Measurements from ENCODE around the gene WDR54. TPM values are rescaled to one million over a fixed set of nuclear protein-coding genes. Genes with fewer than 3 reads are reported as not detected.
A peak's percentile ranks its signal among the peaks of the same experiment; 100 is the strongest.

WDR54 gene
- polyA plus RNA-seq, 2 of the 4 experiments (the other 2 are of a cell fraction), result 47.4 to 62.5 TPM

DNA sequence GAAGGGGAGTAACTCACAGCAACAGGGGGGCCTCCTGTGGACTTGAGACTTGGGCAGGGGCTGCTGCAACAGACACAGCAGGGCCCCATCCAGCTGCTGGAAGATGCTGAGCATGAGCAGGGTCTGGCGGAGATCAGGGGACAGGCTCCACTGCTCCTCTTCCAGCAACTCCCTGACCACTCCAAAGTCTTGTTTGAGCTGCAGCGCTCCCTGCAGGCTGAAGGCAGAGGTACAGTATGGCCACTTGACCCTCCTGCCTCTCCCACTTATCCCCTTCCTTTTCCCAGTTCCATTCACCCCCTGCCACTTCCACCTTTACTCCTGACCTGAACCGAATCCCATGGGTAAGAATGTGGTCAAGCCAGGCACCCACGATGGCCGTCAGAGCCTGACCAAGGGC, 53.4 kb downstream of the WDR54 start:
- Histone ChIP-seq H3K9me3 (no peaks in the 10 kb centered on the region), H3K4me1 (peaks cover 16% of the 10 kb centered on the region), H3K4me3 (no peak overlapping the region), H3K4me2 (no peak overlapping the region), H3K27ac (no peak overlapping the region)
- TF ChIP-seq, protein P1, sequence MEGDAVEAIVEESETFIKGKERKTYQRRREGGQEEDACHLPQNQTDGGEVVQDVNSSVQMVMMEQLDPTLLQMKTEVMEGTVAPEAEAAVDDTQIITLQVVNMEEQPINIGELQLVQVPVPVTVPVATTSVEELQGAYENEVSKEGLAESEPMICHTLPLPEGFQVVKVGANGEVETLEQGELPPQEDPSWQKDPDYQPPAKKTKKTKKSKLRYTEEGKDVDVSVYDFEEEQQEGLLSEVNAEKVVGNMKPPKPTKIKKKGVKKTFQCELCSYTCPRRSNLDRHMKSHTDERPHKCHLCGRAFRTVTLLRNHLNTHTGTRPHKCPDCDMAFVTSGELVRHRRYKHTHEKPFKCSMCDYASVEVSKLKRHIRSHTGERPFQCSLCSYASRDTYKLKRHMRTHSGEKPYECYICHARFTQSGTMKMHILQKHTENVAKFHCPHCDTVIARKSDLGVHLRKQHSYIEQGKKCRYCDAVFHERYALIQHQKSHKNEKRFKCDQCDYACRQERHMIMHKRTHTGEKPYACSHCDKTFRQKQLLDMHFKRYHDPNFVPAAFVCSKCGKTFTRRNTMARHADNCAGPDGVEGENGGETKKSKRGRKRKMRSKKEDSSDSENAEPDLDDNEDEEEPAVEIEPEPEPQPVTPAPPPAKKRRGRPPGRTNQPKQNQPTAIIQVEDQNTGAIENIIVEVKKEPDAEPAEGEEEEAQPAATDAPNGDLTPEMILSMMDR (IDR thresholded peaks at IDR 0.05), result peak; percentile 17; the same call in 2 of the 3 replicates
- TF ChIP-seq POLR2AphosphoS2 (conservative IDR thresholded peaks at IDR 0.05; ENCODE audit: low read length), result no peak
- POLR2A ChIA-PET, result no interaction called here
- FAIRE-seq (no peak), ATAC-seq (no peak), DNase-seq (ENCODE audit: low read depth in 1 of 2, low spot score in 1 of 2) (peak in 1 of 2 experiments; percentile 44)
- CTCF ChIA-PET, result interaction anchor here (1.2 to 5.2 kb wide), 7 partner anchors 7 to 115 kb away, joined by 3 to 37 read pairs (median 5); partner anchors contain the start of genes CCDC142, INO80B and TTC31
- 93% methylated on average over 5 of the region's 5 CpGs for WGBS (ENCODE audit: missing lambda C conversion rate)

Other genes with a start within 250 kb of the WDR54 start
- 108 and 118 TPM in 2 replicates for gene MOB1A, start 242.9 kb upstream of the WDR54 start, polyA plus RNA-seq (2011; rRNA removed)
- gene MOB1A, start 242.9 kb upstream of the WDR54 start, polyA plus RNA-seq (2017; fragmentation: RNase III; extraction: RNeasy Plus Mini Kit Qiagen cat#74134 plus additional on column Dnase treatment), result 65.5 to 72.6 TPM (median 71.8 TPM) in 3 replicates
- gene MTHFD2, start 223.1 kb upstream of the WDR54 start, polyA plus RNA-seq (2011; rRNA removed), result 429 and 608 TPM in 2 replicates
- 149 to 188 TPM (median 153 TPM) in 3 replicates for gene MTHFD2, start 223.1 kb upstream of the WDR54 start, polyA plus RNA-seq (2017; fragmentation: RNase III; extraction: RNeasy Plus Mini Kit Qiagen cat#74134 plus additional on column Dnase treatment)
- 1.1 and 1.3 TPM in 2 replicates for gene SLC4A5, start 78.3 kb upstream of the WDR54 start, polyA plus RNA-seq (2011; rRNA removed)
- gene SLC4A5, start 78.3 kb upstream of the WDR54 start, polyA plus RNA-seq (2017; fragmentation: RNase III; extraction: RNeasy Plus Mini Kit Qiagen cat#74134 plus additional on column Dnase treatment), result 0.38 to 0.63 TPM (median 0.50 TPM) in 3 replicates
- gene DCTN1, start 41.4 kb upstream of the WDR54 start, polyA plus RNA-seq (2011; rRNA removed), result 95.1 and 99.1 TPM in 2 replicates
- 104 to 107 TPM (median 106 TPM) in 3 replicates for gene DCTN1, start 41.4 kb upstream of the WDR54 start, polyA plus RNA-seq (2017; fragmentation: RNase III; extraction: RNeasy Plus Mini Kit Qiagen cat#74134 plus additional on column Dnase treatment)
- 0.88 and 1.6 TPM in 2 replicates for gene C2orf81, start 111 bp upstream of the WDR54 start, polyA plus RNA-seq (2011; rRNA removed)
- gene C2orf81, start 111 bp upstream of the WDR54 start, polyA plus RNA-seq (2017; fragmentation: RNase III; extraction: RNeasy Plus Mini Kit Qiagen cat#74134 plus additional on column Dnase treatment), result 1.9 to 2.4 TPM (median 2.0 TPM) in 3 replicates
- gene RTKN, start 20.2 kb downstream of the WDR54 start, polyA plus RNA-seq (2011; rRNA removed), result 15.1 and 15.9 TPM in 2 replicates
- gene RTKN, start 20.2 kb downstream of the WDR54 start, polyA plus RNA-seq (2017; fragmentation: RNase III; extraction: RNeasy Plus Mini Kit Qiagen cat#74134 plus additional on column Dnase treatment), result 15.6 to 21.2 TPM (median 20.1 TPM) in 3 replicates
- 15.5 and 19.9 TPM in 2 replicates for gene INO80B, start 33.4 kb downstream of the WDR54 start, polyA plus RNA-seq (2011; rRNA removed)
- gene INO80B, start 33.4 kb downstream of the WDR54 start, polyA plus RNA-seq (2017; fragmentation: RNase III; extraction: RNeasy Plus Mini Kit Qiagen cat#74134 plus additional on column Dnase treatment), result 66.8 to 74.6 TPM (median 74.3 TPM) in 3 replicates
- 62.6 and 86.3 TPM in 2 replicates for gene WBP1, start 36.7 kb downstream of the WDR54 start, polyA plus RNA-seq (2011; rRNA removed)
- 49.1 to 67.0 TPM (median 59.0 TPM) in 3 replicates for gene WBP1, start 36.7 kb downstream of the WDR54 start, polyA plus RNA-seq (2017; fragmentation: RNase III; extraction: RNeasy Plus Mini Kit Qiagen cat#74134 plus additional on column Dnase treatment)
- gene MOGS, start 43.7 kb downstream of the WDR54 start, polyA plus RNA-seq (2011; rRNA removed), result 35.3 and 42.0 TPM in 2 replicates
- 30.6 to 34.5 TPM (median 34.1 TPM) in 3 replicates for gene MOGS, start 43.7 kb downstream of the WDR54 start, polyA plus RNA-seq (2017; fragmentation: RNase III; extraction: RNeasy Plus Mini Kit Qiagen cat#74134 plus additional on column Dnase treatment)
- 49.9 and 68.8 TPM in 2 replicates for gene MRPL53, start 51.0 kb downstream of the WDR54 start, polyA plus RNA-seq (2011; rRNA removed)
- 216 to 229 TPM (median 221 TPM) in 3 replicates for gene MRPL53, start 51.0 kb downstream of the WDR54 start, polyA plus RNA-seq (2017; fragmentation: RNase III; extraction: RNeasy Plus Mini Kit Qiagen cat#74134 plus additional on column Dnase treatment)
- gene CCDC142, start 61.3 kb downstream of the WDR54 start, polyA plus RNA-seq (2011; rRNA removed), result 6.8 and 8.9 TPM in 2 replicates
- gene CCDC142, start 61.3 kb downstream of the WDR54 start, polyA plus RNA-seq (2017; fragmentation: RNase III; extraction: RNeasy Plus Mini Kit Qiagen cat#74134 plus additional on column Dnase treatment), result 11.9 to 16.4 TPM (median 12.8 TPM) in 3 replicates
- gene TTC31, start 61.4 kb downstream of the WDR54 start, polyA plus RNA-seq (2011; rRNA removed), result 29.6 and 32.4 TPM in 2 replicates
- gene TTC31, start 61.4 kb downstream of the WDR54 start, polyA plus RNA-seq (2017; fragmentation: RNase III; extraction: RNeasy Plus Mini Kit Qiagen cat#74134 plus additional on column Dnase treatment), result 25.4 to 26.2 TPM (median 25.7 TPM) in 3 replicates
- gene LBX2, start 77.9 kb downstream of the WDR54 start, polyA plus RNA-seq (2011; rRNA removed), result 0.84 and 1.0 TPM in 2 replicates
- 2.0 to 2.4 TPM (median 2.1 TPM) in 3 replicates for gene LBX2, start 77.9 kb downstream of the WDR54 start, polyA plus RNA-seq (2017; fragmentation: RNase III; extraction: RNeasy Plus Mini Kit Qiagen cat#74134 plus additional on column Dnase treatment)
- 53.6 and 55.3 TPM in 2 replicates for gene PCGF1, start 86.0 kb downstream of the WDR54 start, polyA plus RNA-seq (2011; rRNA removed)
- 32.2 to 38.1 TPM (median 32.8 TPM) in 3 replicates for gene PCGF1, start 86.0 kb downstream of the WDR54 start, polyA plus RNA-seq (2017; fragmentation: RNase III; extraction: RNeasy Plus Mini Kit Qiagen cat#74134 plus additional on column Dnase treatment)
- gene TLX2, start 92.7 kb downstream of the WDR54 start, polyA plus RNA-seq (2011; rRNA removed), result 0.05 TPM in 1 of 2 replicates, not detected in the other
- gene TLX2, start 92.7 kb downstream of the WDR54 start, polyA plus RNA-seq (2017; fragmentation: RNase III; extraction: RNeasy Plus Mini Kit Qiagen cat#74134 plus additional on column Dnase treatment), result 0.37 to 0.58 TPM (median 0.39 TPM) in 3 replicates
- 0.39 and 0.42 TPM in 2 replicates for gene DQX1, start 104.5 kb downstream of the WDR54 start, polyA plus RNA-seq (2011; rRNA removed)
- gene DQX1, start 104.5 kb downstream of the WDR54 start, polyA plus RNA-seq (2017; fragmentation: RNase III; extraction: RNeasy Plus Mini Kit Qiagen cat#74134 plus additional on column Dnase treatment), result 0.09 to 0.21 TPM (median 0.15 TPM) in 3 replicates
- gene AUP1, start 108.0 kb downstream of the WDR54 start, polyA plus RNA-seq (2011; rRNA removed), result 129 and 181 TPM in 2 replicates
- gene AUP1, start 108.0 kb downstream of the WDR54 start, polyA plus RNA-seq (2017; fragmentation: RNase III; extraction: RNeasy Plus Mini Kit Qiagen cat#74134 plus additional on column Dnase treatment), result 160 to 164 TPM (median 163 TPM) in 3 replicates
- gene HTRA2, start 108.2 kb downstream of the WDR54 start, polyA plus RNA-seq (2011; rRNA removed), result 28.7 and 33.7 TPM in 2 replicates
- gene HTRA2, start 108.2 kb downstream of the WDR54 start, polyA plus RNA-seq (2017; fragmentation: RNase III; extraction: RNeasy Plus Mini Kit Qiagen cat#74134 plus additional on column Dnase treatment), result 33.6 to 36.5 TPM (median 34.0 TPM) in 3 replicates
- gene LOXL3, start 132.2 kb downstream of the WDR54 start, polyA plus RNA-seq (2011; rRNA removed), result 0.30 and 0.40 TPM in 2 replicates
- 0.27 to 0.53 TPM (median 0.31 TPM) in 3 replicates for gene LOXL3, start 132.2 kb downstream of the WDR54 start, polyA plus RNA-seq (2017; fragmentation: RNase III; extraction: RNeasy Plus Mini Kit Qiagen cat#74134 plus additional on column Dnase treatment)
- 3.7 and 4.0 TPM in 2 replicates for gene DOK1, start 133.0 kb downstream of the WDR54 start, polyA plus RNA-seq (2011; rRNA removed)
- gene DOK1, start 133.0 kb downstream of the WDR54 start, polyA plus RNA-seq (2017; fragmentation: RNase III; extraction: RNeasy Plus Mini Kit Qiagen cat#74134 plus additional on column Dnase treatment), result 3.2 to 5.1 TPM (median 5.0 TPM) in 3 replicates
- not detected in 2 replicates for gene M1AP, start 226.6 kb downstream of the WDR54 start, polyA plus RNA-seq (2011; rRNA removed)
- not detected in 3 replicates for gene M1AP, start 226.6 kb downstream of the WDR54 start, polyA plus RNA-seq (2017; fragmentation: RNase III; extraction: RNeasy Plus Mini Kit Qiagen cat#74134 plus additional on column Dnase treatment)
- 9.3 and 11.1 TPM in 2 replicates for gene SEMA4F, start 232.5 kb downstream of the WDR54 start, polyA plus RNA-seq (2011; rRNA removed)
- gene SEMA4F, start 232.5 kb downstream of the WDR54 start, polyA plus RNA-seq (2017; fragmentation: RNase III; extraction: RNeasy Plus Mini Kit Qiagen cat#74134 plus additional on column Dnase treatment), result 7.6 to 8.5 TPM (median 8.3 TPM) in 3 replicates

Data from A549 (cell line).